C4-2B (cell line): ENCODE measurements around the gene XRN2.

Experiments used
- ZFX ChIP-seq: fragments of 450-650 bp; IDR thresholded peaks from 2 replicates; pipeline ENCODE4 v1.6.1; 2017
- TF ChIP-seq, protein P1 (sequence below): fragments of 450-650 bp; conservative IDR thresholded peaks from 2 replicates; pipeline ENCODE4 v1.5.1; 2017; ENCODE audit warnings: mild to moderate bottlenecking

DNA sequence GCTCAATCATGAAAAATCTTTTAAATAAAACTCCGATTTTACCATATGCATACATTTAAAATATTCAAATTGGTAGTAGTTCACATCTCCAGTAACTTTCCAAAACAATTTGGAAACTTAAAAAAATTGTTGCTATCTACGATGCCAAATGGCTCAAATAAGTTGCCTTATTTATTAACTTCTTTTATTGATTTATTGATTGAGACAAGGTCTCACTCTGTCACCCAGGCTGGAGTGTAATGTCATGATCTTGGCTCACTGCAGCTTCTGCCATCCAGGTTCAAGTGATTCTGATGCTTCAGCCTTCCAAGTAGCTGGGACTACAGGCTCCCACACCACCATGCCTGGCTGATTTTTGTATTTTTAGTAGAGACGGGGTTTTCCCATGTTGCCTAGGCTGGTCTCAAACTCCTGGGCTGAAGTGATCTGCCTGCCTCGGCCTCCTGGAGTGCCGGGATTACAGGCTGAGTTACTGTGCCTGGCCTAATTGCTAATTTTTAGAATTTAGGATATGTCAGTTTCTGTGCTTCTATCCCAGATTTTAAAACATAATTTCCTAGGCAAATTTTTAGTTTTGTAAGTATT is 81.3 kb downstream of the XRN2 start:
- TF ChIP-seq, protein P1, sequence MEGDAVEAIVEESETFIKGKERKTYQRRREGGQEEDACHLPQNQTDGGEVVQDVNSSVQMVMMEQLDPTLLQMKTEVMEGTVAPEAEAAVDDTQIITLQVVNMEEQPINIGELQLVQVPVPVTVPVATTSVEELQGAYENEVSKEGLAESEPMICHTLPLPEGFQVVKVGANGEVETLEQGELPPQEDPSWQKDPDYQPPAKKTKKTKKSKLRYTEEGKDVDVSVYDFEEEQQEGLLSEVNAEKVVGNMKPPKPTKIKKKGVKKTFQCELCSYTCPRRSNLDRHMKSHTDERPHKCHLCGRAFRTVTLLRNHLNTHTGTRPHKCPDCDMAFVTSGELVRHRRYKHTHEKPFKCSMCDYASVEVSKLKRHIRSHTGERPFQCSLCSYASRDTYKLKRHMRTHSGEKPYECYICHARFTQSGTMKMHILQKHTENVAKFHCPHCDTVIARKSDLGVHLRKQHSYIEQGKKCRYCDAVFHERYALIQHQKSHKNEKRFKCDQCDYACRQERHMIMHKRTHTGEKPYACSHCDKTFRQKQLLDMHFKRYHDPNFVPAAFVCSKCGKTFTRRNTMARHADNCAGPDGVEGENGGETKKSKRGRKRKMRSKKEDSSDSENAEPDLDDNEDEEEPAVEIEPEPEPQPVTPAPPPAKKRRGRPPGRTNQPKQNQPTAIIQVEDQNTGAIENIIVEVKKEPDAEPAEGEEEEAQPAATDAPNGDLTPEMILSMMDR = no peak
- no peak for TF ChIP-seq ZFX
